HepG2 (cell line): Measurements from ENCODE around the gene HSPA5. TPM values are rescaled to one million over a fixed set of nuclear protein-coding genes. Genes with fewer than 3 reads are reported as not detected.
A peak's percentile ranks its signal among the peaks of the same experiment; 100 is the strongest.

Experiments used
- BRCA1 ChIP-seq: sonication (generic); formaldehyde crosslinking; IDR thresholded peaks from 2 replicates; pipeline ENCODE4 v1.4.0; 2020; ENCODE audit warnings: missing genetic modification reagents
- GATA4 ChIP-seq: sonication (generic); IDR thresholded peaks from 2 replicates; pipeline ENCODE4 v1.6.1; 2016; ENCODE audit warnings: antibody characterized with exemption, low read depth, borderline replicate concordance
- KAT8 ChIP-seq: IDR thresholded peaks from 2 replicates; pipeline ENCODE4 v1.6.1; 2016; ENCODE audit warnings: missing genetic modification reagents, missing compliant biosample characterization
- KLF6 ChIP-seq: IDR thresholded peaks from 2 replicates; pipeline ENCODE4 v1.8.0; 2016; ENCODE audit warnings: missing biosample characterization, missing genetic modification reagents
- NFYC ChIP-seq: IDR thresholded peaks from 2 replicates; pipeline ENCODE4 v1.6.1; 2016; ENCODE audit warnings: missing genetic modification reagents, missing compliant biosample characterization
- PCBP2 ChIP-seq: fragments of 200-400 bp; formaldehyde crosslinking; optimal IDR thresholded peaks from 2 replicates; pipeline ENCODE3; 2018; ENCODE audit warnings: low read length, low read depth; ENCODE audit not compliant: poor library complexity, severe bottlenecking
- PHF20 ChIP-seq: sonication (generic); formaldehyde crosslinking; IDR thresholded peaks from 2 replicates; pipeline ENCODE4 v1.5.0; 2020; ENCODE audit warnings: mild to moderate bottlenecking, missing genetic modification reagents
- PPARG ChIP-seq: conservative IDR thresholded peaks from 2 replicates; pipeline ENCODE4 v1.6.1; 2016; ENCODE audit warnings: missing biosample characterization, missing genetic modification reagents
- ZBTB7B ChIP-seq: sonication (generic); formaldehyde crosslinking; IDR thresholded peaks from 2 replicates; pipeline ENCODE4 v1.4.0; 2020; ENCODE audit warnings: missing genetic modification reagents
- ZNF160 ChIP-seq: sonication (generic); formaldehyde crosslinking; IDR thresholded peaks from 2 replicates; pipeline ENCODE4 v1.8.0; 2022; ENCODE audit warnings: mild to moderate bottlenecking, inconsistent platforms, missing genetic modification reagents
- ZNF20 ChIP-seq: sonication (generic); formaldehyde crosslinking; IDR thresholded peaks from 2 replicates; pipeline ENCODE4 v1.4.0; 2020; ENCODE audit warnings: mild to moderate bottlenecking, moderate library complexity, missing genetic modification reagents
- ZNF30 ChIP-seq: sonication (generic); formaldehyde crosslinking; IDR thresholded peaks from 2 replicates; pipeline ENCODE4 v1.5.0; 2020; ENCODE audit warnings: mild to moderate bottlenecking, missing genetic modification reagents
- ZNF335 ChIP-seq: sonication (generic); formaldehyde crosslinking; IDR thresholded peaks from 2 replicates; pipeline ENCODE4 v1.4.0; 2020; ENCODE audit warnings: missing genetic modification reagents
- ZNF460 ChIP-seq: sonication (generic); formaldehyde crosslinking; IDR thresholded peaks from 2 replicates; pipeline ENCODE4 v1.5.1; 2020; ENCODE audit warnings: missing genetic modification reagents, mild to moderate bottlenecking, borderline replicate concordance
- ZNF550 ChIP-seq: sonication (generic); formaldehyde crosslinking; IDR thresholded peaks from 2 replicates; pipeline ENCODE4 v1.4.0; 2020; ENCODE audit warnings: mild to moderate bottlenecking, missing genetic modification reagents, borderline replicate concordance
- ZNF766 ChIP-seq: sonication (generic); formaldehyde crosslinking; IDR thresholded peaks from 2 replicates; pipeline ENCODE4 v1.5.0; 2020; ENCODE audit warnings: missing genetic modification reagents, borderline replicate concordance
- ZNF83 ChIP-seq: sonication (generic); formaldehyde crosslinking; IDR thresholded peaks from 2 replicates; pipeline ENCODE4 v1.4.0; 2020; ENCODE audit warnings: missing genetic modification reagents, mild to moderate bottlenecking, borderline replicate concordance
- ZZZ3 ChIP-seq: sonication (generic); formaldehyde crosslinking; IDR thresholded peaks from 2 replicates; pipeline ENCODE4 v1.4.0; 2020; ENCODE audit warnings: missing genetic modification reagents, mild to moderate bottlenecking, borderline replicate concordance
- polyA plus RNA-seq, 8 experiments: library from polyadenylated mRNA; depleted of rRNA in 3 of 8; stranded (reverse) in 7 of 8; unstranded in 1 of 8; fragments of >200 nt; fragmentation: Illumina TruSeq in 4 of 8; extraction: Trizol in 4 of 8; gene quantifications; 2 replicates each; pipeline versions ENCODE4 v1.2.1 to v1.2.3, GENCODE V29; 2011 to 2016; ENCODE audit warnings: low read depth in 4 of 8, missing spikeins in 1 of 8, mixed read lengths in 1 of 8; ENCODE audit not compliant: insufficient read depth in 1 of 8
- total RNA-seq, 5 experiments: library from RNA; depleted of rRNA; stranded (reverse); fragments of >200 nt; fragmentation: Illumina TruSeq; extraction: Trizol; gene quantifications; 2 replicates each; pipeline ENCODE4 v1.2.3, GENCODE V29; 2016; ENCODE audit warnings: low read depth in 1 of 5
- TF ChIP-seq, protein P1 (sequence below): sonication (generic); formaldehyde crosslinking; IDR thresholded peaks from 2 replicates; pipeline ENCODE4 v1.5.1; 2020; ENCODE audit warnings: mild to moderate bottlenecking, missing genetic modification reagents, borderline replicate concordance
- TF ChIP-seq, protein P2 (sequence below): sonication (generic); formaldehyde crosslinking; IDR thresholded peaks from 2 replicates; pipeline ENCODE4 v1.4.0; 2020; ENCODE audit warnings: missing genetic modification reagents
- TF ChIP-seq, protein P3 (sequence below): sonication (generic); formaldehyde crosslinking; IDR thresholded peaks from 2 replicates; pipeline ENCODE4 v1.9.0; 2021; ENCODE audit warnings: missing genetic modification reagents, mild to moderate bottlenecking, borderline replicate concordance
- TF ChIP-seq, protein P4 (sequence below): sonication (generic); formaldehyde crosslinking; IDR thresholded peaks from 2 replicates; pipeline ENCODE4 v1.4.0; 2020; ENCODE audit warnings: missing genetic modification reagents

Gene HSPA5
- total and polyA plus RNA-seq, 2 of the 13 experiments (the other 11 are each of a cell fraction or from before 2014, with no cell fraction given): 201 to 206 TPM

DNA sequence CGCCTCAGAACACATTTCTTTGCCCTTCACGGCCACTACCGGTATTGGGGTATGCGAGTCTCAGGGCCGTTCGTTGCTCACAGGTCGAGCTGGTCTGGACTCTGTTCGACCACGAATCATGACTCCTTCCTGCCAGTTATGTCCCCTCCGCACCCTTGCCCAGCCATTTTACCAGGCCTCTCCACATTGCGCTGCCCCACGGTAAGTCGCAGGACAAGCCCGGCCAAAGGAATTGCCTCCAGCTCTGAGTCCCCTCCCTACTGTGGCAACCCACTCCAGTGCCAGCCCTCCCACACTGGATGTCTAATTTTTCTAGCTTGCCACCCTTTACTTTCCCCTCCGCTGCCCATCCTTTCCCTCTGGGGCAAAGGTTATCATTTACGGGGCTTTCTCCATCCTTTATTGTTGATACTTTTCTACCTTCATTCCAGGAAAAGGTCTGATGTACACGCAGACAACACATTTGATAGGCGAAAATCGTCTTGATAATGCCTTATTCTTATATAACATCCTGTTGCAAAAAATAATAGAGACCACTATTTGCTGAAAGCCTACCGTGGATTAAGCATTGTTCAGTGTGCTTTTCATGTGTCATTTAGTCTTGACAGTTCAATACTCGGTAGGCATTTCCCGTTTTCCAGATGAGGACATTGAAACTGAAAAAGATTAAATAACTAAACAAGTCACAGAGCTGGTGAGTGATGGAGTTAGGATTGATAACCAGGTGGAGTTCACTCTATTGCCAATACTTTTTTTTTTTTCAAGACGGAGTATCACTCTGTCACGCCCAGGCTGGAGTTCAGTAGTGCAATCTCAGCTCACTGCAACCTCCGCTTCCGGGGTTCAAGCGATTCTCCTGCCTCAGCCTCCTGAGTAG, 958 bp upstream of the HSPA5 start (continued):
- TF ChIP-seq GATA4 (no peak), PHF20 (peak; percentile 57; the same call in 1 of the 2 replicates), ZNF160 (CRISPR knock-in tag) (0 out of 2 replicates have a peak, but pooled peaks have one; percentile 44), NFYC (CRISPR knock-in tag) (no peak), ZNF460 (CRISPR knock-in tag) (no peak), PPARG (CRISPR knock-in tag) (peak; percentile 65), ZNF335 (CRISPR knock-in tag) (no peak), ZNF550 (CRISPR knock-in tag) (no peak), ZNF30 (CRISPR knock-in tag) (no peak; the same call in 1 of the 2 replicates), ZNF83 (CRISPR knock-in tag) (no peak), KLF6 (CRISPR knock-in tag) (no peak), ZNF20 (no peak), PCBP2 (no peak), BRCA1 (CRISPR knock-in tag) (no peak), ZBTB7B (CRISPR knock-in tag) (peak; percentile 11; the same call in 1 of the 2 replicates), ZZZ3 (no peak), ZNF766 (0 out of 2 replicates have a peak, but pooled peaks have one; percentile 26), KAT8 (CRISPR knock-in tag) (no peak)
- TF ChIP-seq, protein P1, sequence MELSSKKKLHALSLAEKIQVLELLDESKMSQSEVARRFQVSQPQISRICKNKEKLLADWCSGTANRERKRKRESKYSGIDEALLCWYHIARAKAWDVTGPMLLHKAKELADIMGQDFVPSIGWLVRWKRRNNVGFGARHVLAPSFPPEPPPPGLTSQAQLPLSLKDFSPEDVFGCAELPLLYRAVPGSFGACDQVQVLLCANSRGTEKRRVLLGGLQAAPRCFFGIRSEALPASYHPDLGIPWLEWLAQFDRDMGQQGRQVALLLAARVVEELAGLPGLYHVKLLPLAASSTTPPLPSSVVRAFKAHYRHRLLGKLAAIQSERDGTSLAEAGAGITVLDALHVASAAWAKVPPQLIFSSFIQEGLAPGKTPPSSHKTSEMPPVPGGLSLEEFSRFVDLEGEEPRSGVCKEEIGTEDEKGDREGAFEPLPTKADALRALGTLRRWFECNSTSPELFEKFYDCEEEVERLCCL (CRISPR knock-in tag): no peak
- TF ChIP-seq, protein P2, sequence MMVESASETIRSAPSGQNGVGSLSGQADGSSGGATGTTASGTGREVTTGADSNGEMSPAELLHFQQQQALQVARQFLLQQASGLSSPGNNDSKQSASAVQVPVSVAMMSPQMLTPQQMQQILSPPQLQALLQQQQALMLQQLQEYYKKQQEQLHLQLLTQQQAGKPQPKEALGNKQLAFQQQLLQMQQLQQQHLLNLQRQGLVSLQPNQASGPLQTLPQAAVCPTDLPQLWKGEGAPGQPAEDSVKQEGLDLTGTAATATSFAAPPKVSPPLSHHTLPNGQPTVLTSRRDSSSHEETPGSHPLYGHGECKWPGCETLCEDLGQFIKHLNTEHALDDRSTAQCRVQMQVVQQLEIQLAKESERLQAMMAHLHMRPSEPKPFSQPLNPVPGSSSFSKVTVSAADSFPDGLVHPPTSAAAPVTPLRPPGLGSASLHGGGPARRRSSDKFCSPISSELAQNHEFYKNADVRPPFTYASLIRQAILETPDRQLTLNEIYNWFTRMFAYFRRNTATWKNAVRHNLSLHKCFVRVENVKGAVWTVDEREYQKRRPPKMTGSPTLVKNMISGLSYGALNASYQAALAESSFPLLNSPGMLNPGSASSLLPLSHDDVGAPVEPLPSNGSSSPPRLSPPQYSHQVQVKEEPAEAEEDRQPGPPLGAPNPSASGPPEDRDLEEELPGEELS (CRISPR knock-in tag): 0 out of 2 replicates have a peak, but pooled peaks have one; percentile 19
- TF ChIP-seq, protein P3, sequence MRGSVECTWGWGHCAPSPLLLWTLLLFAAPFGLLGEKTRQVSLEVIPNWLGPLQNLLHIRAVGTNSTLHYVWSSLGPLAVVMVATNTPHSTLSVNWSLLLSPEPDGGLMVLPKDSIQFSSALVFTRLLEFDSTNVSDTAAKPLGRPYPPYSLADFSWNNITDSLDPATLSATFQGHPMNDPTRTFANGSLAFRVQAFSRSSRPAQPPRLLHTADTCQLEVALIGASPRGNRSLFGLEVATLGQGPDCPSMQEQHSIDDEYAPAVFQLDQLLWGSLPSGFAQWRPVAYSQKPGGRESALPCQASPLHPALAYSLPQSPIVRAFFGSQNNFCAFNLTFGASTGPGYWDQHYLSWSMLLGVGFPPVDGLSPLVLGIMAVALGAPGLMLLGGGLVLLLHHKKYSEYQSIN (CRISPR knock-in tag): no peak
- TF ChIP-seq, protein P4, sequence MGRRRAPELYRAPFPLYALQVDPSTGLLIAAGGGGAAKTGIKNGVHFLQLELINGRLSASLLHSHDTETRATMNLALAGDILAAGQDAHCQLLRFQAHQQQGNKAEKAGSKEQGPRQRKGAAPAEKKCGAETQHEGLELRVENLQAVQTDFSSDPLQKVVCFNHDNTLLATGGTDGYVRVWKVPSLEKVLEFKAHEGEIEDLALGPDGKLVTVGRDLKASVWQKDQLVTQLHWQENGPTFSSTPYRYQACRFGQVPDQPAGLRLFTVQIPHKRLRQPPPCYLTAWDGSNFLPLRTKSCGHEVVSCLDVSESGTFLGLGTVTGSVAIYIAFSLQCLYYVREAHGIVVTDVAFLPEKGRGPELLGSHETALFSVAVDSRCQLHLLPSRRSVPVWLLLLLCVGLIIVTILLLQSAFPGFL: no peak
